BE2C (cell line): ENCODE data around the gene PTPRN2.
"Not testable (repeated sequence)": the region's sequence is repeated elsewhere in the genome, so short reads cannot be mapped to it uniquely, and the experiment has no call there.

Source experiments
- DNase-seq: peaks from one replicate; pipeline ENCODE4 v3.0.0-alpha.2; 2020
- H3K27me3 ChIP-seq: fragments of 250-450 bp; sonication (Bioruptor Pico); 2 replicates; pipeline ENCODE4 v1.5.1; 2020; ENCODE audit warnings: mild to moderate bottlenecking
- H3K36me3 ChIP-seq: fragments of 250-450 bp; sonication (Bioruptor Pico); 2 replicates; pipeline ENCODE4 v1.5.1; 2020; ENCODE audit warnings: mild to moderate bottlenecking
- H3K4me1 ChIP-seq: fragments of 250-450 bp; sonication (Bioruptor Pico); 2 replicates; pipeline ENCODE4 v1.5.1; 2020
- H3K4me3 ChIP-seq: 2 replicates; pipeline ENCODE4 v1.5.1; 2011; ENCODE audit warnings: low read depth, low read length
- H3K9me3 ChIP-seq: fragments of 250-450 bp; sonication (Bioruptor Pico); 2 replicates; pipeline ENCODE4 v1.5.1; 2020
- TF ChIP-seq, protein P1 (sequence below): IDR thresholded peaks from 2 replicates; pipeline ENCODE4 v1.5.1; 2012; ENCODE audit warnings: mild to moderate bottlenecking, low read depth, low read length

The PTPRN2 gene

GRCh38 chr7:158512869-158513268 lies 74.8 kb downstream of the PTPRN2 start:
- H3K9me3 ChIP-seq: no peaks in the 10 kb centered on the region; the same call in 1 of the 2 replicates
- H3K27me3 ChIP-seq: no peaks in the 10 kb centered on the region
- TF ChIP-seq, protein P1, sequence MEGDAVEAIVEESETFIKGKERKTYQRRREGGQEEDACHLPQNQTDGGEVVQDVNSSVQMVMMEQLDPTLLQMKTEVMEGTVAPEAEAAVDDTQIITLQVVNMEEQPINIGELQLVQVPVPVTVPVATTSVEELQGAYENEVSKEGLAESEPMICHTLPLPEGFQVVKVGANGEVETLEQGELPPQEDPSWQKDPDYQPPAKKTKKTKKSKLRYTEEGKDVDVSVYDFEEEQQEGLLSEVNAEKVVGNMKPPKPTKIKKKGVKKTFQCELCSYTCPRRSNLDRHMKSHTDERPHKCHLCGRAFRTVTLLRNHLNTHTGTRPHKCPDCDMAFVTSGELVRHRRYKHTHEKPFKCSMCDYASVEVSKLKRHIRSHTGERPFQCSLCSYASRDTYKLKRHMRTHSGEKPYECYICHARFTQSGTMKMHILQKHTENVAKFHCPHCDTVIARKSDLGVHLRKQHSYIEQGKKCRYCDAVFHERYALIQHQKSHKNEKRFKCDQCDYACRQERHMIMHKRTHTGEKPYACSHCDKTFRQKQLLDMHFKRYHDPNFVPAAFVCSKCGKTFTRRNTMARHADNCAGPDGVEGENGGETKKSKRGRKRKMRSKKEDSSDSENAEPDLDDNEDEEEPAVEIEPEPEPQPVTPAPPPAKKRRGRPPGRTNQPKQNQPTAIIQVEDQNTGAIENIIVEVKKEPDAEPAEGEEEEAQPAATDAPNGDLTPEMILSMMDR: no peak
- H3K4me3 ChIP-seq: no peak overlapping the region
- no peaks in the 10 kb centered on the region for H3K36me3 ChIP-seq
- no peaks in the 10 kb centered on the region for H3K4me1 ChIP-seq
- DNase-seq: no peak

- no peak for DNase-seq
- no peaks in the 10 kb centered on the region for H3K27me3 ChIP-seq
- H3K4me1 ChIP-seq: no peaks in the 10 kb centered on the region
- H3K4me3 ChIP-seq: no peak overlapping the region
- H3K36me3 ChIP-seq: no peaks in the 10 kb centered on the region
- no peaks in the 10 kb centered on the region; the same call in 1 of the 2 replicates for H3K9me3 ChIP-seq
- TF ChIP-seq, protein P1: no peak
Measured at GRCh38 chr7:158512042-158512441, 75.6 kb downstream of the PTPRN2 start.

DNA sequence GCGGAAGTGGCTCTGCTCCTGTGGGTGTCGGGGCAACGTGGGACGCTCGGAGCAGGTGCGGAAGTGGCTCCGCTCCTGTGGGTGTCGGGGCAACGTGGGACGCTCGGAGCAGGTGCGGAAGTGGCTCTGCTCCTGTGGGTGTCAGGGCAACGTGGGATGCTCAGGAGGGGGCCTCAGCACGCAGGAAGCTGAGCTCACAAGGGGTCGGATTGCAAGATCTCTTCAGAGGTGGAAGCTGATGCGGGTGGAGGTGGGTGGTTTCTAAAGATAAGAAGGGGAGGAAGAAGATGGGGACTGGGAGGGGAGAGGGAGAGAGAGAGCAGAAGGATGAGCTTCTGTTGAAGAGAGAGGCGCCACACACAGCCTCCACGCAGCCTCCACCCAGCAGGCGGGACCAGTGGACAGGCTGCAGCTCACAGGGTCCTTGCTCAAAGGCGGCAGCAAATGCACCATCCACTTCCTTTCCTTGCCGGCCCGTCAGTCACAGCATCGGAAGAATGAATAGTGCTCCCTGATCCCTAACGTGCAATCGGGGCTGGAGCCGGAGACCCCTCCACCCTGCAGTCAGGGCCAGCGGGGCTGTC lies 78.7 kb downstream of the PTPRN2 start:
- no peaks in the 10 kb centered on the region; the same call in 1 of the 2 replicates for H3K9me3 ChIP-seq
- TF ChIP-seq, protein P1: no peak

DNA sequence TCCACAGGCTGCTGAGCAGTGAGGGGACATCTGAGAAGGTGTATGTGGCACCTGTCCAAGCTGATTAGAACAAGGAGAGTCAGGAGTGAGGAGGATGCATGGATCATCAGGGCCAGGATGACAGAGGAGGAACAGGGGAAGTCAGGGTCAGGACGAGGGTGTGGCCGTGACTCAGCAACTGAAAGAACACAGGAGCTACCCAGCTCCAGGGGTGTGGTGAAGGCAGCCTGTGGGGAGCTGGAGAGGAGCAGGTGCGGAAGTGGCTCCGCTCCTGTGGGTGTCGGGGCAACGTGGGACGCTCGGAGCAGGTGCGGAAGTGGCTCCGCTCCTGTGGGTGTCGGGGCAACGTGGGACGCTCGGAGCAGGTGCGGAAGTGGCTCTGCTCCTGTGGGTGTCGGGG lies 79.3 kb downstream of the PTPRN2 start:
- H3K27me3 ChIP-seq, H3K36me3 ChIP-seq, DNase-seq, H3K4me3 ChIP-seq, H3K9me3 ChIP-seq, H3K4me1 ChIP-seq: not testable (repeated sequence)

More for the DNA sequence above, 78.7 kb downstream of the PTPRN2 start:
- no peaks in the 10 kb centered on the region for H3K36me3 ChIP-seq
- H3K4me1 ChIP-seq: no peaks in the 10 kb centered on the region
- DNase-seq: no peak
- H3K27me3 ChIP-seq: no peaks in the 10 kb centered on the region
- no peak overlapping the region for H3K4me3 ChIP-seq

GRCh38 chr7:158507917-158508316 lies 79.7 kb downstream of the PTPRN2 start:
- Histone ChIP-seq H3K9me3 (no peaks in the 10 kb centered on the region; the same call in 1 of the 2 replicates), H3K36me3 (no peaks in the 10 kb centered on the region), H3K4me1 (no peaks in the 10 kb centered on the region), H3K27me3 (no peaks in the 10 kb centered on the region), H3K4me3 (no peak overlapping the region)
- DNase-seq: no peak
- TF ChIP-seq, protein P1: no peak

- H3K4me1 ChIP-seq, H3K9me3 ChIP-seq, H3K36me3 ChIP-seq, H3K4me3 ChIP-seq, DNase-seq, H3K27me3 ChIP-seq: not testable (repeated sequence)
Measured at GRCh38 chr7:158507175-158507574, 80.4 kb downstream of the PTPRN2 start.

GRCh38 chr7:158506626-158507025 lies 81.0 kb downstream of the PTPRN2 start:
- no peaks in the 10 kb centered on the region for H3K4me1 ChIP-seq
- TF ChIP-seq, protein P1: no peak
- DNase-seq: no peak
- H3K27me3 ChIP-seq: no peaks in the 10 kb centered on the region
- no peak overlapping the region for H3K4me3 ChIP-seq
- H3K36me3 ChIP-seq: no peaks in the 10 kb centered on the region
- H3K9me3 ChIP-seq: no peaks in the 10 kb centered on the region; the same call in 1 of the 2 replicates
